Measurements from ENCODE around the gene SERP2.

GRCh38 chr13:44386913-44387556 lies 13.4 kb downstream of the SERP2 start:
- TF ChIP-seq ATF3 (IDR thresholded peaks at IDR 0.05; ENCODE audit: insufficient read depth, low read depth, low read length) (no peak), POLR2A (IDR thresholded peaks at IDR 0.05; ENCODE audit: control extremely low read depth in 1 of 2, low read depth in 2 of 2, low read length in 2 of 2) (no peak), KDM5A (IDR thresholded peaks at IDR 0.05; ENCODE audit: low read length) (no peak), ZNF274 (IDR thresholded peaks at IDR 0.05; ENCODE audit: borderline replicate concordance, extremely low read depth, low read length) (no peak), POLR2AphosphoS5 (IDR thresholded peaks at IDR 0.05; ENCODE audit: low read depth, low read length) (no peak), CTCF (IDR thresholded peaks at IDR 0.05; ENCODE audit: control extremely low read depth in 1 of 3, insufficient read depth in 1 of 3, low read depth in 1 of 3, low read length in 3 of 3) (no peak), MAX (IDR thresholded peaks at IDR 0.05) (no peak), RXRA (IDR thresholded peaks at IDR 0.05; ENCODE audit: insufficient read depth, low read depth, low read length) (no peak), CEBPB (IDR thresholded peaks at IDR 0.05; ENCODE audit: low read depth, low read length) (no peak), PHF8 (conservative IDR thresholded peaks at IDR 0.05; ENCODE audit: low read depth, low read length) (no peak)
